PC-9 (cell line): ENCODE results near the gene SLC22A31.

Source experiments
- EZH2 ChIP-seq: fragments of 200-600 bp; sonication (generic); IDR thresholded peaks from 2 replicates; pipeline ENCODE4 v1.8.0; 2017; ENCODE audit warnings: antibody characterized with exemption, low read depth
- TF ChIP-seq, protein P1 (sequence below): fragments of 200-600 bp; sonication (generic); conservative IDR thresholded peaks from 2 replicates; pipeline ENCODE4 v1.6.1; 2017; ENCODE audit warnings: mixed run types, antibody characterized with exemption, mild to moderate bottlenecking, moderate library complexity

GRCh38 chr16:89177501-89177900, 22.8 kb downstream of the SLC22A31 start:
- TF ChIP-seq, protein P1, sequence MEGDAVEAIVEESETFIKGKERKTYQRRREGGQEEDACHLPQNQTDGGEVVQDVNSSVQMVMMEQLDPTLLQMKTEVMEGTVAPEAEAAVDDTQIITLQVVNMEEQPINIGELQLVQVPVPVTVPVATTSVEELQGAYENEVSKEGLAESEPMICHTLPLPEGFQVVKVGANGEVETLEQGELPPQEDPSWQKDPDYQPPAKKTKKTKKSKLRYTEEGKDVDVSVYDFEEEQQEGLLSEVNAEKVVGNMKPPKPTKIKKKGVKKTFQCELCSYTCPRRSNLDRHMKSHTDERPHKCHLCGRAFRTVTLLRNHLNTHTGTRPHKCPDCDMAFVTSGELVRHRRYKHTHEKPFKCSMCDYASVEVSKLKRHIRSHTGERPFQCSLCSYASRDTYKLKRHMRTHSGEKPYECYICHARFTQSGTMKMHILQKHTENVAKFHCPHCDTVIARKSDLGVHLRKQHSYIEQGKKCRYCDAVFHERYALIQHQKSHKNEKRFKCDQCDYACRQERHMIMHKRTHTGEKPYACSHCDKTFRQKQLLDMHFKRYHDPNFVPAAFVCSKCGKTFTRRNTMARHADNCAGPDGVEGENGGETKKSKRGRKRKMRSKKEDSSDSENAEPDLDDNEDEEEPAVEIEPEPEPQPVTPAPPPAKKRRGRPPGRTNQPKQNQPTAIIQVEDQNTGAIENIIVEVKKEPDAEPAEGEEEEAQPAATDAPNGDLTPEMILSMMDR = no peak
- TF ChIP-seq EZH2 = no peak
